SK-N-SH treated with all-trans-retinoic acid at 6 μM for 48 hours (cell line): Measurements from ENCODE around the gene SLC35G6.
"Not testable (repeated sequence)": the region's sequence is repeated elsewhere in the genome, so short reads cannot be mapped to it uniquely, and the experiment has no call there.

ENCODE experiments used
- ATAC-seq: fragments of 200-7000 bp; cut with Tn5 transposase; 3 replicates; pipeline ENCODE4 v1.9.1; 2020; ENCODE audit warnings: mild to moderate bottlenecking, moderate library complexity
- ARNTL ChIP-seq: fragments of 450-650 bp; formaldehyde crosslinking; IDR thresholded peaks from 2 replicates; pipeline ENCODE4 v1.5.0; 2020; ENCODE audit warnings: low read depth, mild to moderate bottlenecking, moderate library complexity, borderline replicate concordance
- CREB5 ChIP-seq: fragments of 250-450 bp; sonication (Bioruptor Pico); IDR thresholded peaks from 2 replicates; pipeline ENCODE4 v1.5.1; 2020; ENCODE audit warnings: low read depth, mild to moderate bottlenecking, moderate library complexity
- CSRNP3 ChIP-seq: fragments of 250-450 bp; sonication (Bioruptor Pico); IDR thresholded peaks from 2 replicates; pipeline ENCODE4 v1.5.1; 2021; ENCODE audit warnings: mild to moderate bottlenecking, moderate library complexity
- ESRRG ChIP-seq: fragments of 250-450 bp; sonication (Bioruptor Pico); IDR thresholded peaks from 2 replicates; pipeline ENCODE4 v1.6.1; 2021; ENCODE audit warnings: mild to moderate bottlenecking
- GLIS3 ChIP-seq: fragments of 250-450 bp; sonication (Bioruptor Pico); IDR thresholded peaks from 2 replicates; pipeline ENCODE4 v1.5.0; 2020; ENCODE audit warnings: mild to moderate bottlenecking, moderate library complexity
- PATZ1 ChIP-seq: fragments of 250-450 bp; sonication (Bioruptor Pico); IDR thresholded peaks from 2 replicates; pipeline ENCODE4 v1.8.0; 2020; ENCODE audit warnings: mild to moderate bottlenecking, moderate library complexity, borderline replicate concordance
- POU6F1 ChIP-seq: fragments of 250-450 bp; sonication (Bioruptor Pico); IDR thresholded peaks from 2 replicates; pipeline ENCODE4 v1.8.0; 2021; ENCODE audit warnings: low read depth, mild to moderate bottlenecking, moderate library complexity, borderline replicate concordance
- PPARA ChIP-seq: fragments of 250-450 bp; sonication (Bioruptor Pico); IDR thresholded peaks from 2 replicates; pipeline ENCODE4 v1.5.0; 2020; ENCODE audit warnings: mild to moderate bottlenecking, borderline replicate concordance
- RARB ChIP-seq: fragments of 250-450 bp; sonication (Bioruptor Pico); IDR thresholded peaks from 2 replicates; pipeline ENCODE4 v1.8.0; 2021; ENCODE audit warnings: mild to moderate bottlenecking, moderate library complexity
- SNAI2 ChIP-seq: fragments of 250-450 bp; sonication (Bioruptor Pico); IDR thresholded peaks from 2 replicates; pipeline ENCODE4 v1.5.0; 2020; ENCODE audit warnings: mild to moderate bottlenecking, moderate library complexity
- TCF4 ChIP-seq: fragments of 250-450 bp; sonication (Bioruptor Pico); IDR thresholded peaks from 2 replicates; pipeline ENCODE4 v1.8.0; 2021; ENCODE audit warnings: mild to moderate bottlenecking, moderate library complexity, borderline replicate concordance
- TOX ChIP-seq: fragments of 250-450 bp; sonication (Bioruptor Pico); IDR thresholded peaks from 2 replicates; pipeline ENCODE4 v1.8.0; 2021; ENCODE audit warnings: mild to moderate bottlenecking, moderate library complexity, borderline replicate concordance
- ZC3H10 ChIP-seq: fragments of 250-450 bp; sonication (Bioruptor Pico); IDR thresholded peaks from 2 replicates; pipeline ENCODE4 v1.5.1; 2021; ENCODE audit warnings: mild to moderate bottlenecking, moderate library complexity
- ZFP30 ChIP-seq: fragments of 450-650 bp; formaldehyde crosslinking; IDR thresholded peaks from 2 replicates; pipeline ENCODE4 v1.5.0; 2022; ENCODE audit warnings: mild to moderate bottlenecking, moderate library complexity
- ZNF565 ChIP-seq: fragments of 450-650 bp; formaldehyde crosslinking; conservative IDR thresholded peaks from 2 replicates; pipeline ENCODE4 v1.5.0; 2020; ENCODE audit warnings: low read depth, mild to moderate bottlenecking, moderate library complexity
- ZNF70 ChIP-seq: fragments of 450-650 bp; formaldehyde crosslinking; IDR thresholded peaks from 2 replicates; pipeline ENCODE4 v1.5.0; 2020; ENCODE audit warnings: mild to moderate bottlenecking, moderate library complexity

The SLC35G6 gene

GRCh38 chr17:7468290-7468689, 13.0 kb upstream of the SLC35G6 start:
- ATAC-seq, result no peak
- TF ChIP-seq RARB (CRISPR knock-in tag) (no peak), GLIS3 (CRISPR knock-in tag) (no peak), CREB5 (CRISPR knock-in tag) (no peak), CSRNP3 (CRISPR knock-in tag) (no peak), ESRRG (CRISPR knock-in tag) (no peak), ZC3H10 (CRISPR knock-in tag) (no peak), TCF4 (CRISPR knock-in tag) (no peak), ZNF565 (no peak)

- TF ChIP-seq TCF4 (CRISPR knock-in tag), result no peak
- no peak for ATAC-seq
These were observed 12.3 kb upstream of the SLC35G6 start for GRCh38 chr17:7468804-7469389.

- ATAC-seq, result not testable (repeated sequence)
These were observed 11.4 kb upstream of the SLC35G6 start for GRCh38 chr17:7469843-7470242.

GRCh38 chr17:7470457-7470973, 10.7 kb upstream of the SLC35G6 start:
- ATAC-seq, result not testable (repeated sequence)

- ATAC-seq, result no peak
- TF ChIP-seq SNAI2 (CRISPR knock-in tag) (no peak), ZFP30 (CRISPR knock-in tag) (no peak), ARNTL (CRISPR knock-in tag) (no peak), ZNF70 (no peak), PATZ1 (CRISPR knock-in tag) (no peak), PPARA (CRISPR knock-in tag) (no peak), ZC3H10 (CRISPR knock-in tag) (no peak), TOX (no peak), CREB5 (CRISPR knock-in tag) (no peak), TCF4 (CRISPR knock-in tag) (no peak), POU6F1 (CRISPR knock-in tag) (no peak)
These were observed 9.5 kb upstream of the SLC35G6 start for GRCh38 chr17:7471729-7472128.

- ATAC-seq, result not testable (repeated sequence)
These were observed 6.5 kb upstream of the SLC35G6 start for GRCh38 chr17:7474767-7475166.
